ENCODE measurements around the gene PCSK1N.

DNA sequence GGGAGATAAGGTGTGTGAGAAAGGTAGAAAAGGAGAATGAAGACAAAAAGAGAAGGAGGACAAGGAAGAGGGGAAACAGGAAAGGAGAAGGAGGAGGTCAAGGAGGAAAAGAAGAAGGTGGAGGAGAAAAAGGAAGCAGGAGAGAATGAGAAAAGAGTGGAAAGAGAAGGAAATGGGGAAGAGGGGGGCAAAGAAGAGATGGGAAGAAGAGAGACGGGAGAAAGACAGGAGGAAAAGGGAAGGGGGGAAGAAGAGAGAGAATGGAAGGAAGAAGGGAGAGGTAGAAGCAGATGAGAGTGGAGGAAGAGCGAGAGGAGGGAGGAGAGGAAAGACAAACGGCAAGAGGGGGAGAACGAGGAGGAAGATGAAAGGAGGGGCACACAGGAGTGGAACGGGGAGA, 44.9 kb downstream of the PCSK1N start:
- no peak for TF ChIP-seq FOSL2 (IDR thresholded peaks at IDR 0.05)
- TF ChIP-seq FOSL2 (CRISPR knock-in tag; IDR thresholded peaks at IDR 0.05) = no peak
- TF ChIP-seq, protein P1, sequence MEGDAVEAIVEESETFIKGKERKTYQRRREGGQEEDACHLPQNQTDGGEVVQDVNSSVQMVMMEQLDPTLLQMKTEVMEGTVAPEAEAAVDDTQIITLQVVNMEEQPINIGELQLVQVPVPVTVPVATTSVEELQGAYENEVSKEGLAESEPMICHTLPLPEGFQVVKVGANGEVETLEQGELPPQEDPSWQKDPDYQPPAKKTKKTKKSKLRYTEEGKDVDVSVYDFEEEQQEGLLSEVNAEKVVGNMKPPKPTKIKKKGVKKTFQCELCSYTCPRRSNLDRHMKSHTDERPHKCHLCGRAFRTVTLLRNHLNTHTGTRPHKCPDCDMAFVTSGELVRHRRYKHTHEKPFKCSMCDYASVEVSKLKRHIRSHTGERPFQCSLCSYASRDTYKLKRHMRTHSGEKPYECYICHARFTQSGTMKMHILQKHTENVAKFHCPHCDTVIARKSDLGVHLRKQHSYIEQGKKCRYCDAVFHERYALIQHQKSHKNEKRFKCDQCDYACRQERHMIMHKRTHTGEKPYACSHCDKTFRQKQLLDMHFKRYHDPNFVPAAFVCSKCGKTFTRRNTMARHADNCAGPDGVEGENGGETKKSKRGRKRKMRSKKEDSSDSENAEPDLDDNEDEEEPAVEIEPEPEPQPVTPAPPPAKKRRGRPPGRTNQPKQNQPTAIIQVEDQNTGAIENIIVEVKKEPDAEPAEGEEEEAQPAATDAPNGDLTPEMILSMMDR (IDR thresholded peaks at IDR 0.05) = no peak
- TF ChIP-seq, protein P2, sequence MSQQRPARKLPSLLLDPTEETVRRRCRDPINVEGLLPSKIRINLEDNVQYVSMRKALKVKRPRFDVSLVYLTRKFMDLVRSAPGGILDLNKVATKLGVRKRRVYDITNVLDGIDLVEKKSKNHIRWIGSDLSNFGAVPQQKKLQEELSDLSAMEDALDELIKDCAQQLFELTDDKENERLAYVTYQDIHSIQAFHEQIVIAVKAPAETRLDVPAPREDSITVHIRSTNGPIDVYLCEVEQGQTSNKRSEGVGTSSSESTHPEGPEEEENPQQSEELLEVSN (IDR thresholded peaks at IDR 0.05; ENCODE audit: borderline replicate concordance, low read depth) = no peak
- TF ChIP-seq RAD21 (conservative IDR thresholded peaks at IDR 0.05 in 1 of 2, IDR thresholded peaks at IDR 0.05 in 1 of 2) = no peak
- TF ChIP-seq HMGXB4 (CRISPR knock-in tag; IDR thresholded peaks at IDR 0.05; ENCODE audit: borderline replicate concordance) = no peak
- TF ChIP-seq SREBF2 (IDR thresholded peaks at IDR 0.05) = no peak
- TF ChIP-seq EHMT2 (IDR thresholded peaks at IDR 0.05; ENCODE audit: low read depth) = no peak
- TF ChIP-seq TP53 (CRISPR knock-in tag; IDR thresholded peaks at IDR 0.05) = no peak
- TF ChIP-seq, protein P3, sequence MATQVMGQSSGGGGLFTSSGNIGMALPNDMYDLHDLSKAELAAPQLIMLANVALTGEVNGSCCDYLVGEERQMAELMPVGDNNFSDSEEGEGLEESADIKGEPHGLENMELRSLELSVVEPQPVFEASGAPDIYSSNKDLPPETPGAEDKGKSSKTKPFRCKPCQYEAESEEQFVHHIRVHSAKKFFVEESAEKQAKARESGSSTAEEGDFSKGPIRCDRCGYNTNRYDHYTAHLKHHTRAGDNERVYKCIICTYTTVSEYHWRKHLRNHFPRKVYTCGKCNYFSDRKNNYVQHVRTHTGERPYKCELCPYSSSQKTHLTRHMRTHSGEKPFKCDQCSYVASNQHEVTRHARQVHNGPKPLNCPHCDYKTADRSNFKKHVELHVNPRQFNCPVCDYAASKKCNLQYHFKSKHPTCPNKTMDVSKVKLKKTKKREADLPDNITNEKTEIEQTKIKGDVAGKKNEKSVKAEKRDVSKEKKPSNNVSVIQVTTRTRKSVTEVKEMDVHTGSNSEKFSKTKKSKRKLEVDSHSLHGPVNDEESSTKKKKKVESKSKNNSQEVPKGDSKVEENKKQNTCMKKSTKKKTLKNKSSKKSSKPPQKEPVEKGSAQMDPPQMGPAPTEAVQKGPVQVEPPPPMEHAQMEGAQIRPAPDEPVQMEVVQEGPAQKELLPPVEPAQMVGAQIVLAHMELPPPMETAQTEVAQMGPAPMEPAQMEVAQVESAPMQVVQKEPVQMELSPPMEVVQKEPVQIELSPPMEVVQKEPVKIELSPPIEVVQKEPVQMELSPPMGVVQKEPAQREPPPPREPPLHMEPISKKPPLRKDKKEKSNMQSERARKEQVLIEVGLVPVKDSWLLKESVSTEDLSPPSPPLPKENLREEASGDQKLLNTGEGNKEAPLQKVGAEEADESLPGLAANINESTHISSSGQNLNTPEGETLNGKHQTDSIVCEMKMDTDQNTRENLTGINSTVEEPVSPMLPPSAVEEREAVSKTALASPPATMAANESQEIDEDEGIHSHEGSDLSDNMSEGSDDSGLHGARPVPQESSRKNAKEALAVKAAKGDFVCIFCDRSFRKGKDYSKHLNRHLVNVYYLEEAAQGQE (IDR thresholded peaks at IDR 0.05) = no peak

Data from A549 (cell line).